Measurements from ENCODE around the gene EPS15.

EPS15 gene

GRCh38 chr1:51306950-51307349 is 212.1 kb downstream of the EPS15 start:
- TF ChIP-seq CTCF (IDR thresholded peaks at IDR 0.05; ENCODE audit: insufficient read depth, low read length, missing control alignments): no peak
- POLR2A ChIA-PET: no interaction called here
- DNase-seq (ENCODE audit: low read depth, low spot score): no peak
- CTCF ChIA-PET: interaction anchor here (0.8 to 4.1 kb wide), 2 partner anchors 11 to 15 kb away, joined by 3 to 53 read pairs; no protein-coding TSS in a partner anchor
- no peak overlapping the region for H3K4me3 ChIP-seq (ENCODE audit: low read depth, low read length)

- CTCF ChIA-PET: interaction anchor here (0.8 to 4.1 kb wide), 4 partner anchors 8 to 116 kb away, joined by 3 to 53 read pairs (median 4); no protein-coding TSS in a partner anchor
- POLR2A ChIA-PET: no interaction called here
- H3K4me3 ChIP-seq (ENCODE audit: low read depth, low read length): no peak overlapping the region
- no peak for TF ChIP-seq CTCF (IDR thresholded peaks at IDR 0.05; ENCODE audit: insufficient read depth, low read length, missing control alignments)
- no peak for DNase-seq (ENCODE audit: low read depth, low spot score)
Observed at GRCh38 chr1:51305371-51305823, 213.7 kb downstream of the EPS15 start.

- TF ChIP-seq CTCF (IDR thresholded peaks at IDR 0.05; ENCODE audit: insufficient read depth, low read length, missing control alignments): no peak
- no peak overlapping the region for H3K4me3 ChIP-seq (ENCODE audit: low read depth, low read length)
- POLR2A ChIA-PET: no interaction called here
- CTCF ChIA-PET: interaction anchor here (1.2 to 4.1 kb wide), 4 partner anchors 8 to 115 kb away, joined by 3 to 53 read pairs (median 4); no protein-coding TSS in a partner anchor
- no peak for DNase-seq (ENCODE audit: low read depth, low spot score)
Observed at GRCh38 chr1:51304360-51304759, 214.7 kb downstream of the EPS15 start.
